ENCODE results near the gene APOL1.

Gene APOL1

GRCh38 chr22:36311386-36312085 lies 58.6 kb downstream of the APOL1 start:
- Histone ChIP-seq H3F3A (ENCODE audit: control insufficient read depth, insufficient read depth) (no peaks in the 10 kb centered on the region), H3K36me3 (ENCODE audit: control insufficient read depth, low read length) (peaks cover 83% of the 10 kb centered on the region), H3K9me3 (ENCODE audit: control insufficient read depth, insufficient read depth, low read length) (no peaks in the 10 kb centered on the region), H3K4me2 (ENCODE audit: low read length) (no peak overlapping the region), H3K79me2 (ENCODE audit: control insufficient read depth, low read length) (no peaks in the 10 kb centered on the region), H3K4me1 (ENCODE audit: control insufficient read depth, low read length) (no peaks in the 10 kb centered on the region), H4K20me1 (ENCODE audit: control insufficient read depth, insufficient read depth, low read depth, low read length) (0 out of 2 replicates have a peak, but pooled peaks cover 2% of the 10 kb centered on the region), H3K27ac (ENCODE audit: low read depth, low read length) (no peak overlapping the region), H3K27me3 (ENCODE audit: control insufficient read depth, low read length) (no peaks in the 10 kb centered on the region), H3K9me2 (replicated peaks; ENCODE audit: control insufficient read depth, low read length) (no peaks in the 10 kb centered on the region), H3K4me3 (ENCODE audit: low read length) (no peak overlapping the region)
- TF ChIP-seq EZH2phosphoT487 (IDR thresholded peaks at IDR 0.05; ENCODE audit: borderline replicate concordance, low read length), result no peak
- no peak for TF ChIP-seq CTCF (IDR thresholded peaks at IDR 0.05; ENCODE audit: low read depth, low read length, poor library complexity, severe bottlenecking)

- no peak for TF ChIP-seq CTCF (IDR thresholded peaks at IDR 0.05; ENCODE audit: low read depth, low read length, poor library complexity, severe bottlenecking)
- no peak for TF ChIP-seq EZH2phosphoT487 (IDR thresholded peaks at IDR 0.05; ENCODE audit: borderline replicate concordance, low read length)
- H3K9me2 ChIP-seq (replicated peaks; ENCODE audit: control insufficient read depth, low read length), result no peaks in the 10 kb centered on the region
- no peaks in the 10 kb centered on the region for H3K27me3 ChIP-seq (ENCODE audit: control insufficient read depth, low read length)
- H3K4me3 ChIP-seq (ENCODE audit: low read length), result no peak overlapping the region
- no peak overlapping the region for H3K4me2 ChIP-seq (ENCODE audit: low read length)
- H3K79me2 ChIP-seq (ENCODE audit: control insufficient read depth, low read length), result no peaks in the 10 kb centered on the region
- H3K36me3 ChIP-seq (ENCODE audit: control insufficient read depth, low read length), result peaks cover 88% of the 10 kb centered on the region
- no peaks in the 10 kb centered on the region for H4K20me1 ChIP-seq (ENCODE audit: control insufficient read depth, insufficient read depth, low read depth, low read length)
- H3K9me3 ChIP-seq (ENCODE audit: control insufficient read depth, insufficient read depth, low read length), result no peaks in the 10 kb centered on the region
- no peak overlapping the region for H3K27ac ChIP-seq (ENCODE audit: low read depth, low read length)
- H3K4me1 ChIP-seq (ENCODE audit: control insufficient read depth, low read length), result no peaks in the 10 kb centered on the region
- H3F3A ChIP-seq (ENCODE audit: control insufficient read depth, insufficient read depth), result no peaks in the 10 kb centered on the region
These were observed 62.4 kb downstream of the APOL1 start for GRCh38 chr22:36315325-36315724.

GRCh38 chr22:36316419-36316818 lies 63.5 kb downstream of the APOL1 start:
- Histone ChIP-seq H3K9me2 (replicated peaks; ENCODE audit: control insufficient read depth, low read length) (no peaks in the 10 kb centered on the region), H3K36me3 (ENCODE audit: control insufficient read depth, low read length) (peaks cover 87% of the 10 kb centered on the region), H3K4me3 (ENCODE audit: low read length) (no peak overlapping the region), H3K4me1 (ENCODE audit: control insufficient read depth, low read length) (no peaks in the 10 kb centered on the region), H3K9me3 (ENCODE audit: control insufficient read depth, insufficient read depth, low read length) (no peaks in the 10 kb centered on the region), H3K79me2 (ENCODE audit: control insufficient read depth, low read length) (no peaks in the 10 kb centered on the region), H3F3A (ENCODE audit: control insufficient read depth, insufficient read depth) (no peaks in the 10 kb centered on the region), H3K4me2 (ENCODE audit: low read length) (no peak overlapping the region), H4K20me1 (ENCODE audit: control insufficient read depth, insufficient read depth, low read depth, low read length) (no peaks in the 10 kb centered on the region), H3K27ac (ENCODE audit: low read depth, low read length) (no peak overlapping the region), H3K27me3 (ENCODE audit: control insufficient read depth, low read length) (no peaks in the 10 kb centered on the region)
- TF ChIP-seq EZH2phosphoT487 (IDR thresholded peaks at IDR 0.05; ENCODE audit: borderline replicate concordance, low read length), result no peak
- TF ChIP-seq CTCF (IDR thresholded peaks at IDR 0.05; ENCODE audit: low read depth, low read length, poor library complexity, severe bottlenecking), result no peak
